WTC11 (cell line): ENCODE measurements around the gene FAU. TPM values are rescaled to one million over a fixed set of nuclear protein-coding genes. Genes with fewer than 3 reads are reported as not detected.

ENCODE experiments used
- microRNA-seq: library from miRNA; unstranded; fragments of <30 nt; microRNA quantifications from one replicate; pipeline ENCODE4 v1.2.0, GENCODE V29; 2022; ENCODE audit warnings: borderline number of aligned reads
- total RNA-seq: library from RNA; stranded (reverse); gene quantifications from 3 replicates; pipeline ENCODE4 v1.2.3, GENCODE V29; 2021

FAU gene
- total RNA-seq, 1 experiment from 2014 or later = 991 TPM

Small RNA genes within 50 kb of the gene (microRNA-seq; reads per million reads assigned to microRNA genes)
- 1.0 reads per million for gene MIR6751

Other genes starting within 250 kb of the FAU start
- gene EHD1, start 243.5 kb downstream of the FAU start, total RNA-seq = 29.9 to 38.1 TPM (median 35.2 TPM) in 3 replicates
- 25.2 to 31.4 TPM (median 27.6 TPM) in 3 replicates for gene ATG2A, start 204.9 kb downstream of the FAU start, total RNA-seq
- gene PPP2R5B, start 197.4 kb downstream of the FAU start, total RNA-seq = 8.7 to 10.2 TPM (median 9.1 TPM) in 3 replicates
- gene GPHA2, start 186.2 kb downstream of the FAU start, total RNA-seq = 1.0 to 1.6 TPM (median 1.6 TPM) in 3 replicates
- not detected in 3 replicates for gene MAJIN, start 150.0 kb downstream of the FAU start, total RNA-seq
- gene BATF2, start 125.2 kb downstream of the FAU start, total RNA-seq = 1.3 to 3.2 TPM (median 2.2 TPM) in 3 replicates
- gene ARL2, start 108.0 kb downstream of the FAU start, total RNA-seq = 171 to 248 TPM (median 235 TPM) in 3 replicates
- 16.7 to 19.6 TPM (median 17.6 TPM) in 3 replicates for gene SNX15, start 94.7 kb downstream of the FAU start, total RNA-seq
- 22.2 to 26.2 TPM (median 22.8 TPM) in 3 replicates for gene SAC3D1, start 80.9 kb downstream of the FAU start, total RNA-seq
- gene NAALADL1, start 63.6 kb downstream of the FAU start, total RNA-seq = 4.5 to 6.1 TPM (median 5.9 TPM) in 3 replicates
- 80.6 to 95.9 TPM (median 86.9 TPM) in 3 replicates for gene CDCA5, start 38.1 kb downstream of the FAU start, total RNA-seq
- 32.2 to 33.8 TPM (median 32.8 TPM) in 3 replicates for gene ZFPL1, start 37.9 kb downstream of the FAU start, total RNA-seq
- 122 to 136 TPM (median 123 TPM) in 3 replicates for gene VPS51, start 25.9 kb downstream of the FAU start, total RNA-seq
- 63.8 to 74.9 TPM (median 71.5 TPM) in 3 replicates for gene TM7SF2, start 10.3 kb downstream of the FAU start, total RNA-seq
- gene ZNHIT2, start 4.4 kb downstream of the FAU start, total RNA-seq = 15.9 to 18.3 TPM (median 16.7 TPM) in 3 replicates
- gene MRPL49, start 187 bp upstream of the FAU start, total RNA-seq = 51.3 to 55.9 TPM (median 53.3 TPM) in 3 replicates
- gene SYVN1, start 12.4 kb upstream of the FAU start, total RNA-seq = 27.6 to 34.8 TPM (median 31.8 TPM) in 3 replicates
- gene SPDYC, start 48.1 kb upstream of the FAU start, total RNA-seq = 0.27 to 0.35 TPM (median 0.32 TPM) in 3 replicates
- 204 to 257 TPM (median 218 TPM) in 3 replicates for gene CAPN1, start 59.8 kb upstream of the FAU start, total RNA-seq
- 26.9 to 35.6 TPM (median 28.5 TPM) in 3 replicates for gene POLA2, start 139.8 kb upstream of the FAU start, total RNA-seq
- 11.0 to 15.2 TPM (median 11.5 TPM) in 3 replicates for gene CDC42EP2, start 192.7 kb upstream of the FAU start, total RNA-seq
- 59.0 to 71.0 TPM (median 66.3 TPM) in 3 replicates for gene DPF2, start 211.7 kb upstream of the FAU start, total RNA-seq
- gene TIGD3, start 232.6 kb upstream of the FAU start, total RNA-seq = 1.9 to 2.3 TPM (median 2.1 TPM) in 3 replicates